B cell (primary cell): ENCODE measurements around the gene RAB3A. TPM values are rescaled to one million over a fixed set of nuclear protein-coding genes. Genes with fewer than 3 reads are reported as not detected.

Experiments
- ATAC-seq: fragments of 200-7000 bp; cut with Tn5 transposase; one replicate; pipeline ENCODE4 v1.10.0; 2021; ENCODE audit warnings: low read depth, mild to moderate bottlenecking, moderate number of reproducible peaks, moderate library complexity
- CTCF ChIA-PET: fragments of 350-600 bp; sonication (Branson Sonifier 250); formaldehyde crosslinking; loops from one replicate; lab custom pipeline; 2021; ENCODE audit warnings: antibody characterized with exemption, inconsistent platforms; lab: Charles Lee
- POLR2A ChIA-PET: fragments of 350-600 bp; sonication (Branson Sonifier 250); formaldehyde crosslinking; loops from one replicate; lab custom pipeline; 2021; ENCODE audit warnings: antibody characterized with exemption; lab: Charles Lee
- DNase-seq: peaks from one replicate; pipeline ENCODE4 v3.0.0; 2013
- H2AFZ ChIP-seq: 2 replicates; pipeline ENCODE4 v1.6.1; 2012; ENCODE audit warnings: mild to moderate bottlenecking, low read depth, low read length; ENCODE audit not compliant: insufficient read depth, poor library complexity, severe bottlenecking
- H3K27ac ChIP-seq, 2 donors: 1 replicate in 1 of 2; 2 replicates in 1 of 2; pipeline ENCODE4 v1.5.1; 2012 to 2013; ENCODE audit warnings: low read length in 2 of 2, mild to moderate bottlenecking in 2 of 2, moderate library complexity in 1 of 2
- H3K27me3 ChIP-seq, 4 experiments: fragments of 200-600 bp in 1 of 4; sonication (generic) in 1 of 4; replicated peaks in 1 of 4; 1 replicate in 2 of 4; 2 replicates in 2 of 4; pipeline versions ENCODE4 v1.6.1 to v1.7.0; 2013 to 2016; ENCODE audit warnings: low read length in 3 of 4, mild to moderate bottlenecking in 2 of 4, mixed read lengths in 1 of 4, moderate library complexity in 1 of 4; ENCODE audit not compliant: insufficient read depth in 4 of 4, control insufficient read depth in 3 of 4; ENCODE audit errors: control extremely low read depth in 1 of 4
- H3K36me3 ChIP-seq, 2 experiments: replicated peaks in 1 of 2; 1 replicate in 1 of 2; 2 replicates in 1 of 2; pipeline versions ENCODE4 v1.6.1 to v1.7.1; 2013; ENCODE audit warnings: low read length in 1 of 2; ENCODE audit not compliant: insufficient read depth in 2 of 2, control insufficient read depth in 1 of 2; ENCODE audit errors: control extremely low read depth in 1 of 2, extremely low read depth in 1 of 2
- H3K4me1 ChIP-seq, 2 donors: fragments of 200-600 bp in 1 of 2; sonication (generic) in 1 of 2; 1 replicate in 1 of 2; 2 replicates in 1 of 2; pipeline versions ENCODE4 v1.5.1 to v1.6.1; 2013 to 2017; ENCODE audit warnings: low read length in 2 of 2; ENCODE audit not compliant: control insufficient read depth in 2 of 2, insufficient read depth in 2 of 2
- H3K4me2 ChIP-seq: replicated peaks from 2 replicates; pipeline ENCODE3; 2012; ENCODE audit warnings: mild to moderate bottlenecking, low read depth, low read length; ENCODE audit not compliant: poor library complexity, severe bottlenecking
- H3K4me3 ChIP-seq, 5 experiments: fragments of 200-600 bp in 1 of 5; sonication (generic) in 1 of 5; 1 replicate in 3 of 5; 2 replicates in 2 of 5; pipeline versions ENCODE4 v1.5.1 to v1.7.0; 2011 to 2016; ENCODE audit warnings: low read length in 4 of 5, mild to moderate bottlenecking in 4 of 5, low read depth in 2 of 5, control low read depth in 1 of 5, moderate library complexity in 1 of 5; ENCODE audit not compliant: insufficient read depth in 1 of 5; ENCODE audit errors: control extremely low read depth in 1 of 5, extremely low read depth in 1 of 5
- H3K79me2 ChIP-seq: fragments of 200-600 bp; sonication (generic); one replicate; pipeline ENCODE4 v1.6.0; 2016; ENCODE audit warnings: low read length; ENCODE audit not compliant: control insufficient read depth, insufficient read depth
- H3K9ac ChIP-seq: fragments of 200-600 bp; sonication (generic); 2 replicates; pipeline ENCODE4 v1.6.1; 2017; ENCODE audit warnings: mild to moderate bottlenecking, low read length, moderate library complexity
- H3K9me3 ChIP-seq, 3 donors: one replicate each; pipeline versions ENCODE4 v1.6.1 to v1.7.1; 2013; ENCODE audit warnings: low read length in 2 of 3; ENCODE audit not compliant: control insufficient read depth in 2 of 3, insufficient read depth in 1 of 3; ENCODE audit errors: control extremely low read depth in 1 of 3
- H4K20me1 ChIP-seq: 2 replicates; pipeline ENCODE4 v1.6.0; 2012; ENCODE audit warnings: mild to moderate bottlenecking, low read length; ENCODE audit not compliant: insufficient read depth, control insufficient read depth, poor library complexity, severe bottlenecking
- H3K27ac Mint-ChIP-seq: one replicate; pipeline ENCODE4 v1.8.0; 2021; ENCODE audit warnings: mixed read lengths
- H3K27me3 Mint-ChIP-seq: one replicate; pipeline ENCODE4 v1.8.0; 2021; ENCODE audit warnings: mixed read lengths
- H3K4me1 Mint-ChIP-seq: one replicate; pipeline ENCODE4 v1.8.0; 2021; ENCODE audit warnings: mixed read lengths
- H3K4me3 Mint-ChIP-seq: one replicate; pipeline ENCODE4 v1.8.0; 2021; ENCODE audit warnings: mixed read lengths
- H3K9me3 Mint-ChIP-seq: one replicate; pipeline ENCODE4 v1.8.0; 2022; ENCODE audit warnings: mixed read lengths; ENCODE audit not compliant: insufficient read depth
- CTCF ChIP-seq: fragments of 200-600 bp; IDR thresholded peaks from one replicate; pipeline ENCODE4 v1.8.0; 2022; ENCODE audit warnings: antibody characterized with exemption, mild to moderate bottlenecking
- EZH2 ChIP-seq: IDR thresholded peaks from 2 replicates; pipeline ENCODE4 v1.6.1; 2012; ENCODE audit warnings: borderline replicate concordance, low read depth, mild to moderate bottlenecking, moderate library complexity, low read length; ENCODE audit not compliant: insufficient read depth, poor library complexity, severe bottlenecking
- WGBS: methylation state at CpG from one replicate; pipeline ENCODE4 v1.1.5; 2013; ENCODE audit warnings: missing lambda C conversion rate; ENCODE audit not compliant: insufficient coverage; 5-methylcytosine and 5-hydroxymethylcytosine counted together
- intact Hi-C: fragments of 100-400 bp; cut with micrococcal nuclease; formaldehyde crosslinking; loops from one replicate; pipeline ENCODE4 v1.10.0; 2022
- polyA plus RNA-seq: library from polyadenylated mRNA; depleted of rRNA; stranded (reverse); fragments of >200 nt; gene quantifications from 2 replicates; pipeline ENCODE4 v1.2.3, GENCODE V29; 2012
- total RNA-seq, 2 donors: library from RNA; stranded (reverse); fragments of 120-200 nt in 1 of 2; gene quantifications; 1 replicate in 1 of 2; 2 replicates in 1 of 2; pipeline versions ENCODE4 v1.2.3 to v1.2.4, GENCODE V29; 2013 to 2022

Gene RAB3A
- total and polyA plus RNA-seq, 2 donors (not counting 1 experiment from before 2014, with no cell fraction given), result 7.7 to 10.4 TPM

GRCh38 chr19:18202778-18203407 is 949 bp downstream of the RAB3A start:
- H3K4me3 ChIP-seq, result peak overlapping the region; percentile 46 to 78 (median 75)
- H3K4me1 Mint-ChIP-seq, result peaks cover 28% of the 10 kb centered on the region

More at GRCh38 chr19:18202778-18203407, 949 bp downstream of the RAB3A start:
- H3K9me3 ChIP-seq, result no peaks in the 10 kb centered on the region
- Mint-ChIP-seq H3K9me3 (no peaks in the 10 kb centered on the region), H3K27ac (peak overlapping the region; percentile 96), H3K27me3 (no peaks in the 10 kb centered on the region), H3K4me3 (peak overlapping the region; percentile 95)
- no peaks in the 10 kb centered on the region for H3K27me3 ChIP-seq
- POLR2A ChIA-PET, result interaction anchor here (0.6 to 3.9 kb wide), 7 partner anchors 8 to 202 kb away, joined by 3 to 27 read pairs (median 8); partner anchors contain the start of genes LSM4 and MPV17L2
- peak overlapping the region; percentile 31 to 39 for H3K27ac ChIP-seq
- H3K9ac ChIP-seq, result peak overlapping the region; percentile 69
- WGBS, result 4% methylated on average over 32 of the region's 32 CpGs
- H4K20me1 ChIP-seq, result no peaks in the 10 kb centered on the region
- ATAC-seq, result no peak
- intact Hi-C loops, result loop anchor here (5.0 kb wide), 1 partner anchor 629 kb away; the partner anchor contains the start of gene UPF1
- H3K4me2 ChIP-seq, result peak overlapping the region; percentile 85
- peak overlapping the region; percentile 67 for H2AFZ ChIP-seq
- CTCF ChIA-PET, result interaction anchor here (0.8 to 11.5 kb wide), 4 partner anchors 10 to 76 kb away, joined by 3 to 152 read pairs (median 21); partner anchors contain the start of gene MPV17L2
- peaks cover 15 to 29% of the 10 kb centered on the region in 2 donors for H3K4me1 ChIP-seq
- H3K36me3 ChIP-seq, result peaks cover 0 to 17% of the 10 kb centered on the region in 2 experiments
- no peak for TF ChIP-seq EZH2
- peak; percentile 17 for TF ChIP-seq CTCF
- DNase-seq, result no peak
- peaks cover 26% of the 10 kb centered on the region for H3K79me2 ChIP-seq
